NOMO-1 treated with DMSO at 0.1 percent for 48 hours (cell line): ENCODE results near the gene RNASEH1.
"Not testable (repeated sequence)": the region's sequence is repeated elsewhere in the genome, so short reads cannot be mapped to it uniquely, and the experiment has no call there.

Experiments
- DNase-seq: peaks from one replicate; lab custom pipeline; 2025; ENCODE audit not compliant: unreplicated experiment; lab: John Stamatoyannopoulos, UW

RNASEH1 gene

DNA sequence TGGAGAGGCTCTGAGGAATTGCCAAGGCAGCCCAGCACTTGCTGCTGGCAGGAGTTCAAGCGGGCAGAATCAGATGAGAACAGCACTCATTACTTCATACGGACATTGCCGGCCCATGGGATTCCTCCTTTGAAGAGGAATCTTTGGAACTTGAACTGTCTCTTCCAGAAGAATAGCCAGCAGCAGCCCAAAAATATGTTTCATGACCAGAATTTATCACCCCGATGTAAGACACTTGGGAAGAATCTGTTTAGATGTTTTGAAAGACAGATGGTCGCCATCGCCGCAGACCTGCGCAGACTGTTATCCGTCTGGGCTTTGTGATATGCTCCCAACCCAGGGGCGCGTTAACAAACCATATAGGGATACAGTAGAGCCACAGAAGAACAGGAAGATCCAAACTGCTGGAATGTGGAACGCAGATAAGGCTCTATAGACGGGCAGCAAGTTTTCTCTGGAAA is 35.1 kb downstream of the RNASEH1 start:
- DNase-seq, result no peak

DNA sequence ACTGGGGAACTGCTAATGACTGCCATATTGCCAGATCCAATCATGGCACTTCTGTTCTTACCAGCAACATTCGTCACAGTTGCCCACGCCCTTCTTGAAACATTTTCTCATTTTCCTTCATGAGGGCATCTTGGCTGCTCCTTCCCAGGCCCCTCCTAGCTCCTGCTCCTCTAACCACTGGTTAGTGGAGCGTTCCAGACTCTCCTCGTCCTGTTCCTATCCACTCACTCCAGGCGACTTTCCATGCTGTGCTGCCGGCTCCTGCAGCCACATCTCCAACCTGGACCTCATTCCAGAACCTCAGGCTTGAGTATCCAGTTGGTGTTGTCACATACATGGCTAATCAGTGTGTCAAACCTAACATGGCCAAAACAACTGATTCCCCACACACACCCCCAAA is 37.5 kb downstream of the RNASEH1 start:
- DNase-seq, result no peak

DNA sequence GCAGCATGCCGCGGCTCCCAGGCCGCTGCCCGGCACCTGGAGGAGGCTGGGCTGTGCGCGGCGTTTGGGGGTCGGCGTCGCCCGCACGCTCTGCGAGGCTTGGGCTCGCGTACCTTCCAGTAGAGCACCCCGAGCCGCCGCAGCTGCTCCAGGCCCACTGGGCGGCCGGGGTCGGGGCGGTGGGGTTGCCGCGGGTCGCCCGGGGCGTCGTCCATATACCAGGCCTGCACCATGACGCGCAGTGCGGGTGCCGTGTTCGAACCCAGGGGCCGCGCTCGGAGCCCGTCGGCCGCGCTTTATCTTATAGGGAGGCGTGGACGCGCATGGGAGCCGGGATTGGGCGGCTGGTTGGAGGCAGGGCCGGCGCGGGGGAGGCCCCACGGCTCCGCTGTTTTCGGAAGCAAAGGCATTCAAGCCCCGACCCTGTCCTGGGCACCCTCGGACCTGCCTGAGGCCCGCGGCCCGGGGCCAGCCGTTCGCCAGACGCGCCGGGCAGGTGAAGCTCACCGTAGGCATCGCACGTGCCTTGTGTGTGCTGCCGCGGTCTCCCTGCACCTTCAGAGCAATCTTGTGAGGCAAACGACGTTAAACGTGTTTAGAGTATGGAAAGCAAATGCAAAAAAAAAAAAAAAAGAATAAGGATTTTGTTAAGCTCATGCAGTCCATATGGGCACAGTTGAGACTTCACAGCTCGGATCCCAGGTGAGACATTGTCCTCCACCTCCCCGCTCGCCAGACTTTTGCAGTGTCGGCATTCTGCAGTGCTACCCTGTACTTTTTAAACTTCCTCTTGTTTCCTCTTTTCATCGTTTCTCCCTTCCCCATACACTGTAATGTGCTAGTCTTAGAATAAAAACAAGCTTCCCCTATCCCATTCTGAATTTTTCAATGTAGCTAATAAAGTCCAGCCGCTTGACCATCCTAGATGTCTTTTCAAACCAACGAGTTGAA is 38.6 kb downstream of the RNASEH1 start, which contains the start of gene ADI1:
Gene ADI1 (minus strand): TSS at position 277 of the 951 bp plus-strand sequence. CDS start 44 bp downstream, at position 233.
- DNase-seq, result peak; percentile 80

DNA sequence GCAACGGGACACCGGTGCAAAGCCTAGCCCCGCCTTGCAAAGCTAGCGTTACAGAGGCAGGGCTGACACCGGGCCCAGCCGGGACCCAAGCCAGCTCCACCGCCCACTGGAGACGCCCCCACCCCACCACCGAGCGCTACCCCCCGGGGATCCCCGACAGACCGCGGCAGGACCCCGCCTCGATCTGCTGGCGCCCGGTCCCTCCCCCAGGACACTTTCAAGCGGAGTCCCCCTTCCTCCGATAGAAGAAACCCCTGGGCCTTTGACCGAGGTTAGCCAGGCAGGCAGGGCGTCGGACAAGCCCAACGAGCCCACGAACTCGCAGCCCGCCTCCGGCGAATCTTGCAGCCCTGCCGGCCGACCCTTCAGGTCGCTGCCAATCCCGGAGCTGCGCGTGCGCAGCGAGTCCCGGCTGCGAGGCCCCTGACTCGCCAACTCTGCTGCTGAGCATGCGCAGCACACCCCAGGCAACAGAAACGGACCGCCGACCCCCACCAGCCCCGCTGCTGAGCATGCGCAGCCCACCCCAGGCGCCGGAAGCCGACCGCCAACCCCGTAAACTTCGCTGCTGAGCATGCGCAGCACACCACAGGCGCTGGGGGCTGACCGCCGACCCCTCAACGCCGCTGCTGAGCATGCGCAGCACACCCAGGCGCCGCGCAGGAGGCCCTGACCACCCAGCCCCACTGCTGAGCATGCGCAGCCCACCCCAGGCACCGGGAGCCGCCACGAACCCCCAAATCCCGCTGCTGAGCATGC is 39.5 kb downstream of the RNASEH1 start:
- DNase-seq, result peak; percentile 92

DNA sequence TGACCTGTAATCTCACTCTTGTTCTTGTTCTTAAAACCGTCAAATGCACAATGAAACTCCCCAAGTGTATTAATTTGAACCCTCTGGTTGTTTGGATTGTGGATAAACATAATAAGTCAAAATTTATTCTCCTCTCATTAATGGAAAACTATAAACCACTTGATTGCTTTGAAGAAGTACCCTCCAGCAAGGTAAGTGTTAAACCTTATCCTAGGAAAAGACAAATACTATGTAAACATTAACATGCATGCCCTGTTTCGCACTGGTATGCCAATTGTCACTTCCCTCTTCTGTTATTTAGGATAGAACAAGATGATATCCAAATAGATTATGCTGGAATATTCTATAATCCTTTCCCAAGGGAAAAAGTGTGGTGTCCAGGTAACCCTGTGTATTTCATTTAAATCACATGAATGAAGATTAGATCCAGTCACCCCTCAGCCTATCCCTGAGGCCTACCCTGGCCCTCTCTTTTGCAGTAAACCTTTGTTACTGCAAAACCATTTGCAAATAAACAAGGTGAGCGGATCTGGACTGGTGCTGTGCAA is 40.1 kb downstream of the RNASEH1 start:
- DNase-seq, result no peak

DNA sequence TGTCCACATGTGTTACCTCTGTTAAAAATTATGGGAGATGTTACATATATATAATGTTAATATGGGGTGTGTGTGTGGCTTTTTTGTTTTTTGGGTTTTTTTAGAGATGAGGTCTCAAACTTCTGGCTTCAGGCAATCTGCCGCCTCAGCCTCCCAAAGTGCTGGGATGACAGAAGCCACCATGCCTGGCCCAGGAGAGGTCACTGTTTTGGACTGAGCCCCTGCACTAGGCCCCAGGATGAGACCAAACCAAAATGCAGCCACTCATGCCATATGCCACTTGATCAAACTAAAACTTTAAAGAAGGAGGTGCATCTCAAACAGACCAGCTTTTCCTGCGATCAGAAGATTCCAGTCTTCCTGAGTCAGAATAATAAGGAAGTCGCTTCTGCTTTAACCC is 41.3 kb downstream of the RNASEH1 start:
- DNase-seq, result no peak

DNA sequence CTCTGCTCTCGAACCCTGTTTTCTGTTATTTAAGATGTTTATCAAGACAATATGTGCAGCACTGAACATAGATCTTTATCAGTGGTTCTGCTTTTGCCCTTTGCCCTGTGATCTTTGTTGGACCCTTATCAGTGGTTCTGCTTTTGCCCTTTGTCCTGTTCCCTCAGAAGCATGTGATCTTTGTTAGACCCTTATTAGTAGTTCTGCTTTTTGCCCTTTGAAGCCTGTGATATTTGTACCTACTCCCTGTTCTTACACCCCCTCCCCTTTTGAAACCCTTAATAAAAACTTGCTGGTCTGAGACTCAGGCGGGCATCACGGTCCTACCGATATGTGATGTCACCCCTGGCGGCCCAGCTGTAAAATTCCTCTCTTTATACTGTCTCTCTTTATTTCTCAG is 42.7 kb downstream of the RNASEH1 start:
- not testable (repeated sequence) for DNase-seq

DNA sequence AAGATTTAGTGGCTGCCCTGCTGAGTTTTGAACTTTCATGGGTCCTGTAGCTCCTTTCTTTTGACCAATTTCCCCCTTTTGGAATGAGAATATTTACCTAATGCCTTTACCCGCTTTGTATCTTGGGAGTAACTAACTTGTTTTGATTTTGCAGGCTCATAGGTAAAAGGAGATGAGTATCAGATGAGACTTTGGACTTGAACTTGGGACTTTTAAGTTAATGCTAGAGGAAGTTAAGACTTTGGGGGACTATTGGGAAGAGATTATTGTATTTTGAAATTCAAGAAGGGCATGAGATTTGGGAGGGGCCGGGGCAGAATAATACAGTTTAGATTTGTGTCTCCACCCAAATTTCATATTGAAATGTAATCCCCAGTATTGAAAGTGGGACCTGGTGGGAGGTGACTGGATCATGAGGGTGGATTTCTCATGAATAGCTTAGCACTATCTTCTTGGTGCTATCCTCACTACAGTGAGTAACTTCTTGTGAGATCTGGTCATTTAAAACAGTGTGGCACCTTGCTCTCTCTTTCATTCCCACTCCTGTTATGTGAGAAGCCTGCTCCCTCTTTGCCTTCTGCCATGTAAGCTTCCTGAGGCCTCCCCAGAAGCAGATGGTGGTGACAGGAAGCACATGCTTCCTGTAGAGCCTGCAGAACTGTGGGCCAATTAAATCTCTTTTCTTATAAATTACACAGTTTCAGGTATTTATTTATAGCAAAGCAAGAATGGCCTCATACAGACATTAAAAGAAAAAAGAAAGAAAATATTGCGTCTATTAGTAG is 44.9 kb downstream of the RNASEH1 start:
- no peak for DNase-seq

DNA sequence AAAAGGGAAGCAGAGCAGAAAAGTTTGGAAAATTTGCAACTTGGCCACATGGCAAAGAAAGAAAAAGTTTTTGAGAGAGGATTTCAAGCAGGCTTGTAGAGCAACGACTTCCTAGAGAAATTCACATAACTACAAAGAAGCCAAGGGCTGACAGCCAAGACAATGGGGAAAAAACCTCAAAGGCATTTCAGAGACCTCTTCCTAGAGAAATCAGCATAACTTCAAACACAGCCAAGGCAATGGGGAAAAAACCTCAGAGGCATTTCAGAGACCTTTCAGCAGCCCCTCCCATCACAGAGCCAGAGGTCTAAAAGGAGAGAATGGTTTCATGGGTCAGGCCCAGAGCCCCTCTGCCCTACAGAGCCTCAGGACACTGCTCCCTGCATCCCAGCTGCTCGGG is 46.0 kb downstream of the RNASEH1 start:
- no peak for DNase-seq

DNA sequence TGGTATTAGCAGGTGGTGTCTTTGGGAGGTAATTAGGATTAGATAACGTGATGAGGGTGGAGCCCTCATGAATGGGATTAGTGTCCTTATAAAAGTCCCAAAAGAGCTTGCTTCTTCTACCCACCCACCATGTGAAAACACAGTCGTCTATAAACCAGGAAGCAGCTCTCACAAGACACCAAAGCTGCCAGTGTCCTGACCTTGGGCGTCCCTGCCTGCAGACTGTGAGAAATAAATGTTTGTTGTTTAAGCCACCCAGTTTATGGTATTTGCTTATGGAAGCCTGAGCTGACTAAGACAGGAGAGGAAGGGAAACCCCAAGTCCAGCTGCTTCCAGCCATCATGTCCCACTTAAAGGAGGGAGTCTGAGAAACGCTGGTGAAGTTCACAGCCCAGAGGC is 52.4 kb downstream of the RNASEH1 start:
- no peak for DNase-seq

DNA sequence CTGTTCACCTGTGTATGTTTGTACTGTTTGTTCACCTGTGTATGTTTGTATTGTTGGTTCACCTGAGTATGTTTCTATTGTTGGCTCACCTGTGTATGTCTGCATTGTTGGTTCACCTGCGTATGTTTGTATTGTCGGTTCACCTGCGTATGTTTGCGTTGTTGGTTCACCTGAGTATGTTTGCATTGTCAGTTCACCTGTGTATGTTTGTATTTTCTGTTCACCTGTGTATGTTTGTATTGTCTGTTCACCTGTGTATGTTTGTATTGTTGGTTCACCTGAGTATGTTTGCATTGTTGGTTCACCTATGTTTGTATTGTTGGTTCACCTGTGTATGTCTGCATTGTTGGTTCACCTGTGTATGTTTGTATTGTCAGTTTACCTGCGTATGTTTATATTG is 53.4 kb downstream of the RNASEH1 start:
- DNase-seq, result no peak

DNA sequence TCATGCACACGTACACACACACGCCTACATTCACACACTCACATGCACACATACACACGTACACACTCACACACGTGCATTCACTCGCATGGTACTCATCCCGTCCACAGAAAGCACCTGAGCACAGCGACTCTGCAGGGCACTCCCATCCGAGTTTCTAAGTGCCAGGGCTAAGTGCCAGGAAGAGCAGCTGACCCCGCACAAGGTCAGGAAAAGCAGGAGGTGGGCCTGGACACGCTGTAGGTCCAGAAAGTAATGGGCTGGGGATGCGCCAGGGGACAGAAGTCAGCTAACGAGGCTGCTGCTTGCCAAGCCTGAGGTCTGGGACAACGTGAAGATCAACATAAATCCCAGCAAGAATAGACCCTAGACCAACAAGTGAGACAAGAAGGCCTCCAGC is 54.6 kb downstream of the RNASEH1 start:
- DNase-seq, result no peak

DNA sequence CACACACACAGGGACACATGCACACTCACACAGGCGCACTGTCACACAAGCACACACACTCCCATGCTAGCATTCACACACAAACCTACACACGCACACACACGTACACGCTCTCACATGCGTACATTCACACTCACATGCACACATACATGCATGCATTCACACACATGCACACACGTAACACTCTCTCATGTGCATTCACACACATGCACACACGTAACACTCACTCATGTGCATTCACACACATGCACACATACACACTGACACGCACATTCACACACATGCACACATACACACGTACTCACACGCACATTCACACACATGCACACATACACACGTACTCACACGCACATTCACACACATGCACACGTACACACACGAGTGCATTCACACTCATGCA is 55.1 kb downstream of the RNASEH1 start:
- no peak for DNase-seq

DNA sequence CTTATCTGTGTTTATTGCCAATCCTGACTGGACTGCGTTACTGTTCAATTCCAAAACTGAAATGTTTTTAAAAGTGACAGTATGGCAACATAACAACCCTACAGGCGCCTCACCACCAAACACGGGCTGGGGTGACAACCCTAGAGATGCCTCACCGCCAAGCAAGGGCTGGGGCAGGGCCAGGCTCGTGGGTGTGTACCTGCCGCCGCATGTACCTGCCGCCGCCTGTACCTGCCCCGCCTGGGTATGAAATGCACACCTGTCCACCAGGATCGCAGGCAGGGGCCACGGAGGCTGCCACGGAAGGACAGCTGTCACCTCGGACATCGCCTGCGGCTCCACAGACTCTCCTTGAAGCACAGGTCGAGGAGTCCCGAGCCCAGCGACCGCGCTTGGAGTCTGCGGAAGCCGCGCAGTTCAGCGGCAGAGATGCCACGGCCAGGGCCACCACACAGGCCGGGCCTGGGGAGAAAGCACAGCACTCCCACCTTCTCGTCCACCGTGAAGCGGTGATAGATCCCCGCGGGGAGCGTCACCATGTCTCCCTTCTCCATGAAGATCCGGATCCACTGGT is 57.7 kb downstream of the RNASEH1 start:
- no peak for DNase-seq

DNA sequence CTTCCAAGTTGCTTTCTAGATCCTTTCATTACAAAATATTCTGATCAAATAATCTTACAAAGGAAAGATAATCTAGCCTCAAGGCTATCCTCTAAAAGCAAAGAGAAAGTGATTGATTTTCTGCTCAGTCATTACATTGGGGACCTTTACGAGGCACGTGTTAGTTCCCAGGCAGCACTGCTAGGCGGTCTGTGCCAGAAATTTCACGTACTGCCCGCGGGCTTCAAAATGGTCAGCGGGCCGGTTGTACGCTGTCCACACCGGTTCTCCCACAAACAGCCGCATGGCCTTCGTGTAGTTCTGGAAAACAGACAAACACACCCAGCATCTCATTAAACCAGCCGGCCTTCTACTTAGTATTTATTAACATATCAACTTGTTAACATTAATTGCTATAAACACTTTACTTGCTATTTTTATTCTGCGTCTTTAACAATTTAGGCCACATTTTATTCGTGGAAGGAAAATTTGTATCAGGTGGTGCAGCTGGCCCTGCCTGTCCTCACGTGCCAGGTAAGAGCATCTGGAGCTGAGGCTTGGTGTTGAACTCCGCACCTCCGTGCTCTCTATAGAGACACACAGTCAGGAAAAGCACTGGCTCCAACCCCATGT is 59.2 kb downstream of the RNASEH1 start:
- DNase-seq, result no peak

DNA sequence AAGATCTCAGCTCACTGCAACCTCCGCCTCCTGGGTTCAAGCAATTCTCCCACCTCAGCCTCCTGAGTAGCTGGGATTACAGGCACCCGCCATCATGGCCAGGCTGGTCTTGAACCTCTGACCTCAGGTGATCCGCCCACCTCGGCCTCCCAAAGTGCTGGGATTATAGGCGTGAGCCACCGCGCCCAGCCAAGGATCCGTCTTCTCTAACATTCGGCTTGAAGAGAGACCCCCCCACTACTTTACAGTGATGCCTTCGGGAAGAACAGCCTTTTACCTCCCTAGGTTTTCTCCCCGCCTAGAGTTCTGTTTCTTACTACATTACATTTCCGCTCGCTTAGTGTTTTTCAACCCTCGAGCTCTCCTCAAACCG is 61.4 kb downstream of the RNASEH1 start:
- DNase-seq, result not testable (repeated sequence)
